Measurements from ENCODE around the gene HIPK4.
"Not testable (repeated sequence)": the region's sequence is repeated elsewhere in the genome, so short reads cannot be mapped to it uniquely, and the experiment has no call there.

HIPK4 gene

GRCh38 chr19:40390084-40390742 lies at the start of gene HIPK4:
Gene HIPK4, minus strand, starts transcription at chr19:40390181. Its CDS starts 279 bp downstream, at chr19:40389902.
- H3K27ac ChIP-seq, result no peak within 1 kb of the TSS
- H3K4me1 ChIP-seq (ENCODE audit: control insufficient read depth in 1 of 2, insufficient read depth in 1 of 2, low read depth in 1 of 2, low read length in 1 of 2), result no peaks in the 10 kb centered on the region
- H3K27me3 ChIP-seq, result no peaks in the 10 kb centered on the region
- H3K36me3 ChIP-seq, result no peaks in the 10 kb centered on the region
- TF ChIP-seq CTCF (IDR thresholded peaks at IDR 0.05), result no peak
- H3K9me3 ChIP-seq, result no peaks in the 10 kb centered on the region
- no peak within 1 kb of the TSS for H3K4me3 ChIP-seq (ENCODE audit: low read depth in 1 of 2, low read length in 1 of 2)

GRCh38 chr19:40438284-40438683 lies 48.3 kb upstream of the HIPK4 start:
- no peaks in the 10 kb centered on the region for H3K9me3 ChIP-seq
- H3K27me3 ChIP-seq, result no peaks in the 10 kb centered on the region
- TF ChIP-seq CTCF (IDR thresholded peaks at IDR 0.05), result no peak
- H3K4me1 ChIP-seq (ENCODE audit: control insufficient read depth in 1 of 2, insufficient read depth in 1 of 2, low read depth in 1 of 2, low read length in 1 of 2), result peaks cover 23 to 24% of the 10 kb centered on the region in 2 experiments
- no peak overlapping the region for H3K27ac ChIP-seq
- H3K36me3 ChIP-seq, result peaks cover 21% of the 10 kb centered on the region
- H3K4me3 ChIP-seq (ENCODE audit: low read depth in 1 of 2, low read length in 1 of 2), result no peak overlapping the region

GRCh38 chr19:40433391-40434216 lies 43.6 kb upstream of the HIPK4 start:
- no peaks in the 10 kb centered on the region for H3K36me3 ChIP-seq
- no peaks in the 10 kb centered on the region for H3K27me3 ChIP-seq
- peak overlapping the region; percentile 64 to 68 for H3K4me3 ChIP-seq (ENCODE audit: low read depth in 1 of 2, low read length in 1 of 2)
- H3K27ac ChIP-seq, result peak overlapping the region; percentile 81
- no peaks in the 10 kb centered on the region for H3K9me3 ChIP-seq
- H3K4me1 ChIP-seq (ENCODE audit: control insufficient read depth in 1 of 2, insufficient read depth in 1 of 2, low read depth in 1 of 2, low read length in 1 of 2), result peaks cover 13 to 15% of the 10 kb centered on the region in 2 experiments
- peak; percentile 24 for TF ChIP-seq CTCF (IDR thresholded peaks at IDR 0.05)

- Histone ChIP-seq H3K4me1 (ENCODE audit: control insufficient read depth in 1 of 2, insufficient read depth in 1 of 2, low read depth in 1 of 2, low read length in 1 of 2) (peaks cover 13 to 15% of the 10 kb centered on the region in 2 experiments), H3K27ac (peak overlapping the region; percentile 81)
- not testable (repeated sequence) for H3K9me3 ChIP-seq; H3K36me3 ChIP-seq; H3K27me3 ChIP-seq; H3K4me3 ChIP-seq (ENCODE audit: low read depth in 1 of 2, low read length in 1 of 2)
Measured at GRCh38 chr19:40432760-40433159, 42.8 kb upstream of the HIPK4 start.

GRCh38 chr19:40431698-40432097 lies 41.7 kb upstream of the HIPK4 start:
- TF ChIP-seq CTCF (IDR thresholded peaks at IDR 0.05), result no peak
- no peaks in the 10 kb centered on the region for H3K27me3 ChIP-seq
- no peaks in the 10 kb centered on the region for H3K9me3 ChIP-seq
- H3K4me1 ChIP-seq (ENCODE audit: control insufficient read depth in 1 of 2, insufficient read depth in 1 of 2, low read depth in 1 of 2, low read length in 1 of 2), result peaks cover 13 to 15% of the 10 kb centered on the region in 2 experiments
- H3K4me3 ChIP-seq (ENCODE audit: low read depth in 1 of 2, low read length in 1 of 2), result no peak overlapping the region
- no peaks in the 10 kb centered on the region for H3K36me3 ChIP-seq
- H3K27ac ChIP-seq, result no peak overlapping the region

- H3K27ac ChIP-seq; H3K4me3 ChIP-seq (ENCODE audit: low read depth in 1 of 2, low read length in 1 of 2); H3K36me3 ChIP-seq; H3K27me3 ChIP-seq; H3K9me3 ChIP-seq: not testable (repeated sequence)
- peaks cover 19 to 23% of the 10 kb centered on the region in 2 experiments for H3K4me1 ChIP-seq (ENCODE audit: control insufficient read depth in 1 of 2, insufficient read depth in 1 of 2, low read depth in 1 of 2, low read length in 1 of 2)
Measured at GRCh38 chr19:40430242-40430641, 40.3 kb upstream of the HIPK4 start.

- not testable (repeated sequence) for H3K9me3 ChIP-seq; H3K27ac ChIP-seq; H3K4me3 ChIP-seq (ENCODE audit: low read depth in 1 of 2, low read length in 1 of 2); H3K27me3 ChIP-seq; H3K36me3 ChIP-seq
- H3K4me1 ChIP-seq (ENCODE audit: control insufficient read depth in 1 of 2, insufficient read depth in 1 of 2, low read depth in 1 of 2, low read length in 1 of 2), result peaks cover 14 to 15% of the 10 kb centered on the region in 2 experiments
Measured at GRCh38 chr19:40428197-40428596, 38.2 kb upstream of the HIPK4 start.

Measured in neutrophil (primary cell).